Epithelial cell of esophagus (primary cell): Measurements from ENCODE around the gene DACH1.

Experiments used
- DNase-seq: peaks from one replicate; pipeline ENCODE4 v3.0.0; 2010; ENCODE audit warnings: low read depth
- H3K4me3 ChIP-seq: 2 replicates; pipeline ENCODE4 v1.5.1; 2011; ENCODE audit warnings: mild to moderate bottlenecking, low read length, control low read depth
- TF ChIP-seq, protein P1 (sequence below): IDR thresholded peaks from 2 replicates; pipeline ENCODE4 v1.5.1; 2011; ENCODE audit warnings: low read depth, mild to moderate bottlenecking, low read length, control low read depth, inconsistent platforms; ENCODE audit not compliant: insufficient read depth; ENCODE audit errors: missing control alignments

Gene DACH1

GRCh38 chr13:71522941-71523526 lies 344.0 kb downstream of the DACH1 start:
- TF ChIP-seq, protein P1, sequence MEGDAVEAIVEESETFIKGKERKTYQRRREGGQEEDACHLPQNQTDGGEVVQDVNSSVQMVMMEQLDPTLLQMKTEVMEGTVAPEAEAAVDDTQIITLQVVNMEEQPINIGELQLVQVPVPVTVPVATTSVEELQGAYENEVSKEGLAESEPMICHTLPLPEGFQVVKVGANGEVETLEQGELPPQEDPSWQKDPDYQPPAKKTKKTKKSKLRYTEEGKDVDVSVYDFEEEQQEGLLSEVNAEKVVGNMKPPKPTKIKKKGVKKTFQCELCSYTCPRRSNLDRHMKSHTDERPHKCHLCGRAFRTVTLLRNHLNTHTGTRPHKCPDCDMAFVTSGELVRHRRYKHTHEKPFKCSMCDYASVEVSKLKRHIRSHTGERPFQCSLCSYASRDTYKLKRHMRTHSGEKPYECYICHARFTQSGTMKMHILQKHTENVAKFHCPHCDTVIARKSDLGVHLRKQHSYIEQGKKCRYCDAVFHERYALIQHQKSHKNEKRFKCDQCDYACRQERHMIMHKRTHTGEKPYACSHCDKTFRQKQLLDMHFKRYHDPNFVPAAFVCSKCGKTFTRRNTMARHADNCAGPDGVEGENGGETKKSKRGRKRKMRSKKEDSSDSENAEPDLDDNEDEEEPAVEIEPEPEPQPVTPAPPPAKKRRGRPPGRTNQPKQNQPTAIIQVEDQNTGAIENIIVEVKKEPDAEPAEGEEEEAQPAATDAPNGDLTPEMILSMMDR = no peak
- no peak for DNase-seq
- H3K4me3 ChIP-seq = no peak overlapping the region

GRCh38 chr13:71517004-71517403 lies 350.0 kb downstream of the DACH1 start:
- H3K4me3 ChIP-seq = no peak overlapping the region
- TF ChIP-seq, protein P1 = no peak
- peak; percentile 32 for DNase-seq

GRCh38 chr13:71516521-71516920 lies 350.5 kb downstream of the DACH1 start:
- DNase-seq = no peak
- no peak overlapping the region for H3K4me3 ChIP-seq
- TF ChIP-seq, protein P1 = no peak

- TF ChIP-seq, protein P1 = no peak
- DNase-seq = no peak
- H3K4me3 ChIP-seq = no peak overlapping the region
These were observed 351.3 kb downstream of the DACH1 start for GRCh38 chr13:71515744-71516038.

GRCh38 chr13:71514900-71515743 lies 351.9 kb downstream of the DACH1 start:
- TF ChIP-seq, protein P1 = no peak

GRCh38 chr13:71513411-71514033 lies 353.5 kb downstream of the DACH1 start:
- H3K4me3 ChIP-seq = no peak overlapping the region
- TF ChIP-seq, protein P1 = no peak
- no peak for DNase-seq

More at GRCh38 chr13:71514900-71515743, 351.9 kb downstream of the DACH1 start:
- no peak overlapping the region for H3K4me3 ChIP-seq
- DNase-seq = no peak
